ENCODE results near the gene MTERF4. TPM values are rescaled to one million over a fixed set of nuclear protein-coding genes. Genes with fewer than 3 reads are reported as not detected.

Gene MTERF4
- total RNA-seq, result 10 to 100 TPM; 22.3 to 54.4 (median 25.4) TPM

GRCh38 chr2:241102239-241102803 lies at the start of gene MTERF4:
Gene MTERF4, minus strand, starts transcription at chr2:241102287. Its CDS starts 14 bp downstream, at chr2:241102273.
- ATAC-seq (ENCODE audit: low FRiP score in 2 of 2) (peak; percentile 97 to 98), DNase-seq (peak; percentile 94 to 97)
- Histone ChIP-seq H3K9me3 (no peaks in the 10 kb centered on the region), H3K4me1 (peaks cover 17 to 40% (median 23%) of the 10 kb centered on the region in 4 donors), H3K4me3 (peak within 1 kb of the TSS; percentile 82 to 98 (median 90)), H3K27ac (peak within 1 kb of the TSS; percentile 88 to 91 (median 88)), H3K27me3 (no peaks in the 10 kb centered on the region), H3K36me3 (peaks cover under 1 to 26% (median 14%) of the 10 kb centered on the region in 4 donors)
- TF ChIP-seq POLR2AphosphoS5 (IDR thresholded peaks at IDR 0.05) (peak; percentile 86 to 93), POLR2A (IDR thresholded peaks at IDR 0.05) (peak in 3 of 4 donors; percentile 52 to 86 (median 59)), EP300 (IDR thresholded peaks at IDR 0.05) (peak in 1 of 4 donors; percentile 14), CTCF (IDR thresholded peaks at IDR 0.05) (peak in 1 of 6 experiments; percentile 0)
- 0% methylated on average over 13 to 21 of the region's 56 CpGs for WGBS, 2 donors

GRCh38 chr2:241150660-241151530 lies 48.8 kb upstream of the MTERF4 start:
- peak overlapping the region; percentile 86 to 99 (median 95) for H3K4me3 ChIP-seq
- DNase-seq (no peak), ATAC-seq (ENCODE audit: low FRiP score in 2 of 2) (peak in 1 of 2 donors; percentile 9)
- H3K9me3 ChIP-seq, result no peaks in the 10 kb centered on the region
- WGBS, 2 donors, result 16 to 32% methylated on average over 10 to 20 of the region's 37 CpGs
- TF ChIP-seq CTCF (IDR thresholded peaks at IDR 0.05), result peak in 1 of 6 experiments; percentile 11
- no peak for TF ChIP-seq POLR2AphosphoS5 (IDR thresholded peaks at IDR 0.05)
- TF ChIP-seq EP300 (IDR thresholded peaks at IDR 0.05), result no peak
- H3K27me3 ChIP-seq, result no peaks in the 10 kb centered on the region
- peak overlapping the region; percentile 83 to 93 (median 87) for H3K27ac ChIP-seq
- H3K36me3 ChIP-seq, result peaks cover 0 to 13% (median 6%) of the 10 kb centered on the region in 4 donors
- H3K4me1 ChIP-seq, result peaks cover 19 to 32% (median 22%) of the 10 kb centered on the region in 4 donors

GRCh38 chr2:241149925-241150659 lies 48.0 kb upstream of the MTERF4 start, which contains the start of gene PPP1R7:
Gene PPP1R7, plus strand, starts transcription at chr2:241150467. Its CDS starts 29 bp downstream, at chr2:241150496.
- ATAC-seq (ENCODE audit: low FRiP score in 2 of 2), result peak; percentile 97 to 98
- Histone ChIP-seq H3K36me3 (peaks cover 0 to 8% (median 4%) of the 10 kb centered on the region in 4 donors), H3K27ac (peak within 1 kb of the TSS; percentile 83 to 93 (median 87)), H3K27me3 (no peaks in the 10 kb centered on the region), H3K9me3 (no peaks in the 10 kb centered on the region), H3K4me3 (peak within 1 kb of the TSS; percentile 86 to 99 (median 95)), H3K4me1 (peaks cover 19 to 32% (median 22%) of the 10 kb centered on the region in 4 donors)
- 0% methylated on average over 19 to 59 of the region's 73 CpGs for WGBS, 2 donors
- DNase-seq, result peak; percentile 96 to 98
- peak; percentile 75 to 79 for TF ChIP-seq POLR2AphosphoS5 (IDR thresholded peaks at IDR 0.05)
- TF ChIP-seq POLR2A (IDR thresholded peaks at IDR 0.05), result peak in 2 of 4 donors; percentile 40 to 83
- TF ChIP-seq EP300 (IDR thresholded peaks at IDR 0.05), result no peak
- peak in 4 of 6 experiments; percentile 36 to 60 (median 37) for TF ChIP-seq CTCF (IDR thresholded peaks at IDR 0.05)

GRCh38 chr2:241149675-241149924 lies 47.5 kb upstream of the MTERF4 start:
- no peaks in the 10 kb centered on the region for H3K27me3 ChIP-seq
- no peak for DNase-seq

More at GRCh38 chr2:241149675-241149924, 47.5 kb upstream of the MTERF4 start:
- Histone ChIP-seq H3K36me3 (peaks cover 0 to 5% (median 4%) of the 10 kb centered on the region in 4 donors), H3K27ac (peak overlapping the region; percentile 29 to 93 (median 70)), H3K4me3 (peak overlapping the region; percentile 86 to 99 (median 94)), H3K4me1 (peaks cover 19 to 32% (median 22%) of the 10 kb centered on the region in 4 donors), H3K9me3 (no peaks in the 10 kb centered on the region)
- no peak for ATAC-seq (ENCODE audit: low FRiP score in 2 of 2)
- WGBS, 2 donors, result 0 to 3% methylated on average over 12 to 15 of the region's 23 CpGs
- TF ChIP-seq POLR2AphosphoS5 (IDR thresholded peaks at IDR 0.05) (no peak), CTCF (IDR thresholded peaks at IDR 0.05) (no peak), EP300 (IDR thresholded peaks at IDR 0.05) (no peak), POLR2A (IDR thresholded peaks at IDR 0.05) (no peak)
